ENCODE measurements around the gene COMT. TPM values are rescaled to one million over a fixed set of nuclear protein-coding genes. Genes with fewer than 3 reads are reported as not detected.
"Not testable (repeated sequence)": the region's sequence is repeated elsewhere in the genome, so short reads cannot be mapped to it uniquely, and the experiment has no call there.

The COMT gene
- total and polyA plus RNA-seq, 2 donors from 2014 or later: 118 to 244 TPM

DNA sequence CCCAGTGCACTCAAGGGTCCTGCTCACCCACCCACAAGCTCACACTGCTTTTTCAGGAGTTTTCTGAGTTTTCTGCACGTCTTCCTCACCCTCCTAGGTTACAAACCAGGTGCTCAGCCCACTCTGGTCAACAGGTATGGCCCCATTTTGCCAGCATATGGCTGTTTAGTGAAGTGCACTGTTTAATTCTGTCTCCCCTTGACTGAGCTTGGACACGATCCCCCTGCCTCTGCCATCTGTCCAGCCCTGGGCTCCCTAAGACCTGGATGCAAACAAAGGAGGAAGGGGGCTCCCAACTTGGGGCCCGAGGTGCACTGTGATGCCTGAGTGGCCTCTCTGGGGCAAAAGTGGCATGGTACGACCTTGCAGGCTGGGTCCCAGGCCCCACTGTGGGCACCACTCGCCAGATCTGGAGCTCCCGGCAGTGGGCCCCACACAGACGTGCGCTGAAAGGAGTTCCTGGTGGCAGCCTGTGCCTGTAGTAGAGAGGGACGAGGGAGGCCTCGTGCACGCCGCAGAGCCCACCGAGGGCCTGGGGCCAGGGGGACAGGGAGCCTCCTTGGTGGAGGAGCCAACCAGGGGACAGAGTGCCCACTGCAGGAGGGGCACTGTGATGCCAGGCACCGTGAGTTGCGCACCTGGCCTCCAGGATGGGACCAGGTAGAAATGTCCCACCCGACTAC is 37.3 kb upstream of the COMT start:
- Histone ChIP-seq H3K4me1 (ENCODE audit: control insufficient read depth in 2 of 3, insufficient read depth in 2 of 3, low read depth in 1 of 3, low read length in 3 of 3) (no peaks in the 10 kb centered on the region), H3K9ac (ENCODE audit: low read length in 3 of 3) (no peak overlapping the region), H3K9me3 (ENCODE audit: control insufficient read depth in 2 of 3, insufficient read depth in 1 of 3, low read length in 3 of 3) (no peaks in the 10 kb centered on the region), H3K27me3 (ENCODE audit: control insufficient read depth, insufficient read depth, low read length) (no peaks in the 10 kb centered on the region), H3K4me3 (ENCODE audit: low read length in 3 of 3) (no peak overlapping the region), H3K36me3 (ENCODE audit: control insufficient read depth in 2 of 3, insufficient read depth in 3 of 3, low read length in 3 of 3) (peaks cover 0 to 3% (median 0%) of the 10 kb centered on the region in 3 donors), H3K27ac (ENCODE audit: low read depth in 2 of 2, low read length in 2 of 2) (no peak overlapping the region)
- FAIRE-seq: no peak
- intact Hi-C loops (cut with DNase I): no loop called here
- TF ChIP-seq, protein P1, sequence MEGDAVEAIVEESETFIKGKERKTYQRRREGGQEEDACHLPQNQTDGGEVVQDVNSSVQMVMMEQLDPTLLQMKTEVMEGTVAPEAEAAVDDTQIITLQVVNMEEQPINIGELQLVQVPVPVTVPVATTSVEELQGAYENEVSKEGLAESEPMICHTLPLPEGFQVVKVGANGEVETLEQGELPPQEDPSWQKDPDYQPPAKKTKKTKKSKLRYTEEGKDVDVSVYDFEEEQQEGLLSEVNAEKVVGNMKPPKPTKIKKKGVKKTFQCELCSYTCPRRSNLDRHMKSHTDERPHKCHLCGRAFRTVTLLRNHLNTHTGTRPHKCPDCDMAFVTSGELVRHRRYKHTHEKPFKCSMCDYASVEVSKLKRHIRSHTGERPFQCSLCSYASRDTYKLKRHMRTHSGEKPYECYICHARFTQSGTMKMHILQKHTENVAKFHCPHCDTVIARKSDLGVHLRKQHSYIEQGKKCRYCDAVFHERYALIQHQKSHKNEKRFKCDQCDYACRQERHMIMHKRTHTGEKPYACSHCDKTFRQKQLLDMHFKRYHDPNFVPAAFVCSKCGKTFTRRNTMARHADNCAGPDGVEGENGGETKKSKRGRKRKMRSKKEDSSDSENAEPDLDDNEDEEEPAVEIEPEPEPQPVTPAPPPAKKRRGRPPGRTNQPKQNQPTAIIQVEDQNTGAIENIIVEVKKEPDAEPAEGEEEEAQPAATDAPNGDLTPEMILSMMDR (IDR thresholded peaks at IDR 0.05; ENCODE audit: borderline replicate concordance, extremely low read depth, insufficient read depth): no peak
- no peak for DNase-seq

DNA sequence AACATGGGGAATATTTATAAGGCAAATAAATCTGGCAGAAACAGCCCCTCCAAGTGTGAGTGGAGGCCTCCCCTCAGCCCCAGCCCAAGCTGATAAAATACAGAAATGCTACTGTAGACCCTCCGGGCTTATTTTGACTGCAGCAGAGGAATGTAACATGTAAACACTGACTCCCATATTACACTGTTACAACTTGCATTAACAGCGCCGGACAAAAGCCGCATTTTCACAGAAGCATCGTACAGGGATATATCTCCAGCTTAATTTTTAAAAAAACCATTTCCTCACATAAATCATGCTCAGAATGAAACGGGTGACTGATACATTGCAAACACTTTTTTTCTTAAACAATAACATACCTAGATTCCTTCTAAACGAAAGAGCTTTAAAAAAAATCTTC is 36.6 kb upstream of the COMT start:
- TF ChIP-seq, protein P1 (IDR thresholded peaks at IDR 0.05; ENCODE audit: borderline replicate concordance, extremely low read depth, insufficient read depth): no peak
- intact Hi-C loops (cut with DNase I): no loop called here
- Histone ChIP-seq H3K9ac (ENCODE audit: low read length in 3 of 3) (no peak overlapping the region), H3K36me3 (ENCODE audit: control insufficient read depth in 2 of 3, insufficient read depth in 3 of 3, low read length in 3 of 3) (peaks cover 0 to 3% (median 0%) of the 10 kb centered on the region in 3 donors), H3K4me1 (ENCODE audit: control insufficient read depth in 2 of 3, insufficient read depth in 2 of 3, low read depth in 1 of 3, low read length in 3 of 3) (no peaks in the 10 kb centered on the region), H3K4me3 (ENCODE audit: low read length in 3 of 3) (no peak overlapping the region), H3K27ac (ENCODE audit: low read depth in 2 of 2, low read length in 2 of 2) (no peak overlapping the region), H3K9me3 (ENCODE audit: control insufficient read depth in 2 of 3, insufficient read depth in 1 of 3, low read length in 3 of 3) (no peaks in the 10 kb centered on the region), H3K27me3 (ENCODE audit: control insufficient read depth, insufficient read depth, low read length) (no peaks in the 10 kb centered on the region)
- DNase-seq (peak in 2 of 5 donors; percentile 70 to 80), FAIRE-seq (no peak)

DNA sequence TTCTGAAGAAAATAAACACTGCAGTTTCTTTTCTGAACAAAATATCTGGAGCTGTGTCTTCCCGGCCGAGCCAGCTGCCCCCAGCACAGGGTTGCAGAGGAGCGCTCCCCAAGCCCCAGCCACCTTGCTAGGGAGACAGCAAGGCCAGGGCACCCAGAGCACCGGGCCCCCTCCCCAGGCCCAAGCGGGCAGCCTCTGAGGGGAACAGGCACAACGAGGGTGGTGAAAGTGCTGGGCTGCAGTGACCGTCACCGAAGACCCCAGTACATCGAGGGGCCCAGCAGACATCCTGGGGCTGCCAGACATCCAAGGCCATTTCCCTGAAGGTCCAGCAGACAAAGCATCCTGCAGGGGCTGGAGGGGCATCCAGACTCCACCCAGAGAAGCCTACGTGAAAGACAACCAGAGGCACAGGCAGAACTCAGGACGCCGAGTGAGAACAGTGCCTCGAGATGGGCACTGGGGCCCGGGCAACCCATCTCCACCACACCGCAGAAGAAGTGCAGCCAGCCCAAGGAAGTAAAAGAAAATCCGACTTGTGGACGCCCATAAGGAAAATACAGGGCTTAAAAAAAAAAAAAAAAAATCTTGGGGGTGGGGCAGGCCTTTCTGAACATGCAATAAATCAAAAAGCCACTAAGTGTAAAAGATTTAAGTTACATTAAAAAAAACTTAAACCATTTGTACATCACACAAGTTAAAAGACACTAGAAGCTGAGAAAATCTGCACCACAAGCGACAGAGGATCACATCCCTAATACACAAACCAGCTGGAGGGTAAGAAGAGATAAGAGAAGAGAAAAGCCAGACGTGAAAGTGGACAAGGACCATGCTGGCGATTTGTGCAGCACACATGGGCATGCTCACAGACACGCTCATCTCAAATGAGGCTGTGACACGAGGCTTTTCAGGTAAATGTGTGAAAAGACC is 36.0 kb upstream of the COMT start:
- Histone ChIP-seq H3K9ac (ENCODE audit: low read length in 3 of 3) (no peak overlapping the region), H3K36me3 (ENCODE audit: control insufficient read depth in 2 of 3, insufficient read depth in 3 of 3, low read length in 3 of 3) (peaks cover 0 to 3% (median 2%) of the 10 kb centered on the region in 3 donors), H3K9me3 (ENCODE audit: control insufficient read depth in 2 of 3, insufficient read depth in 1 of 3, low read length in 3 of 3) (no peaks in the 10 kb centered on the region), H3K4me3 (ENCODE audit: low read length in 3 of 3) (no peak overlapping the region), H3K27ac (ENCODE audit: low read depth in 2 of 2, low read length in 2 of 2) (no peak overlapping the region), H3K4me1 (ENCODE audit: control insufficient read depth in 2 of 3, insufficient read depth in 2 of 3, low read depth in 1 of 3, low read length in 3 of 3) (no peaks in the 10 kb centered on the region), H3K27me3 (ENCODE audit: control insufficient read depth, insufficient read depth, low read length) (no peaks in the 10 kb centered on the region)
- TF ChIP-seq, protein P1 (IDR thresholded peaks at IDR 0.05; ENCODE audit: borderline replicate concordance, extremely low read depth, insufficient read depth): no peak
- FAIRE-seq: no peak
- no peak for DNase-seq
- intact Hi-C loops (cut with DNase I): no loop called here

DNA sequence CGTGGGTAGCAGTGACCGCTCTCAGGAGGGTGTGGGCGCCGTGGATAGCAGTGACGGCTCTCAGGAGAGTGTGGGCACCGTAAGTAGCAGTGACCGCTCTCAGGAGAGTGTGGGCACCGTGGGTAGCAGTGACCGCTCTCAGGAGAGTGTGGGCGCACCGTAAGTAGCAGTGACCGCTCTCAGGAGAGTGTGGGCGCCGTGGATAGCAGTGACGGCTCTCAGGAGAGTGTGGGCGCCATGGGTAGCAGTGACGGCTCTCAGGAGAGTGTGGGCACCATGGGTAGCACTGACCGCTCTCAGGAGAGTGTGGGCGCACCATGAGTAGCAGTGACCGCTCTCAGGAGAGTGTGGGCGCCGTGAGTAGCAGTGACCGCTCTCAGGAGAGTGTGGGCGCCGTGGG is 34.7 kb upstream of the COMT start:
- H3K27ac ChIP-seq (ENCODE audit: low read depth in 2 of 2, low read length in 2 of 2); FAIRE-seq; H3K36me3 ChIP-seq (ENCODE audit: control insufficient read depth in 2 of 3, insufficient read depth in 3 of 3, low read length in 3 of 3); H3K9ac ChIP-seq (ENCODE audit: low read length in 3 of 3); H3K4me1 ChIP-seq (ENCODE audit: control insufficient read depth in 2 of 3, insufficient read depth in 2 of 3, low read depth in 1 of 3, low read length in 3 of 3); H3K4me3 ChIP-seq (ENCODE audit: low read length in 3 of 3); intact Hi-C loops (cut with DNase I); H3K9me3 ChIP-seq (ENCODE audit: control insufficient read depth in 2 of 3, insufficient read depth in 1 of 3, low read length in 3 of 3); DNase-seq; H3K27me3 ChIP-seq (ENCODE audit: control insufficient read depth, insufficient read depth, low read length): not testable (repeated sequence)

DNA sequence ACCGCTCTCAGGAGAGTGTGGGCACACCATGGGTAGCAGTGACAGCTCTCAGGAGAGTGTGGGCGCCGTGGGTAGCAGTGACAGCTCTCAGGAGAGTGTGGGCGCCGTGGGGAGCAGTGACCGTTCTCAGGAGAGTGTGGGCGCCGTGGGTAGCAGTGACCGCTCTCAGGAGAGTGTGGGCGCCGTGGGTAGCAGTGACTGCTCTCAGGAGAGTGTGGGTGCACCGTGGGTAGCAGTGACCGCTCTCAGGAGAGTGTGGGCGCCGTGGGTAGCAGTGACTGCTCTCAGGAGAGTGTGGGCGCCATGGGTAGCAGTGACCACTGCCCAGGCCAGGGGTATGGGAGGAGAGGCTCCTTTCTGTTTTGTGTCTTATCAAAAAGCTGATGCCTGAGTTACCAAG is 33.7 kb upstream of the COMT start:
- H3K27ac ChIP-seq (ENCODE audit: low read depth in 2 of 2, low read length in 2 of 2); H3K4me1 ChIP-seq (ENCODE audit: control insufficient read depth in 2 of 3, insufficient read depth in 2 of 3, low read depth in 1 of 3, low read length in 3 of 3); H3K36me3 ChIP-seq (ENCODE audit: control insufficient read depth in 2 of 3, insufficient read depth in 3 of 3, low read length in 3 of 3); H3K9ac ChIP-seq (ENCODE audit: low read length in 3 of 3); intact Hi-C loops (cut with DNase I); FAIRE-seq; H3K9me3 ChIP-seq (ENCODE audit: control insufficient read depth in 2 of 3, insufficient read depth in 1 of 3, low read length in 3 of 3); H3K27me3 ChIP-seq (ENCODE audit: control insufficient read depth, insufficient read depth, low read length); H3K4me3 ChIP-seq (ENCODE audit: low read length in 3 of 3); DNase-seq: not testable (repeated sequence)
